Measurements from ENCODE around the gene PPP3R1.
A peak's percentile ranks its signal among the peaks of the same experiment; 100 is the strongest.

The PPP3R1 gene

GRCh38 chr2:68226794-68227193 is 25.5 kb downstream of the PPP3R1 start:
- TF ChIP-seq CTCF (IDR thresholded peaks at IDR 0.05; ENCODE audit: low read depth, low read length, poor library complexity, severe bottlenecking): no peak
- TF ChIP-seq EZH2phosphoT487 (IDR thresholded peaks at IDR 0.05; ENCODE audit: borderline replicate concordance, low read length): no peak
- H3K79me2 ChIP-seq (ENCODE audit: control insufficient read depth, low read length): peaks cover 100% of the 10 kb centered on the region
- no peak overlapping the region for H3K27ac ChIP-seq (ENCODE audit: low read depth, low read length)
- peaks cover 2% of the 10 kb centered on the region; the same call in 1 of the 2 replicates for H3F3A ChIP-seq (ENCODE audit: control insufficient read depth, insufficient read depth)
- H4K20me1 ChIP-seq (ENCODE audit: control insufficient read depth, insufficient read depth, low read depth, low read length): peaks cover 34% of the 10 kb centered on the region
- H3K4me2 ChIP-seq (ENCODE audit: low read length): no peak overlapping the region
- no peaks in the 10 kb centered on the region for H3K9me2 ChIP-seq (replicated peaks; ENCODE audit: control insufficient read depth, low read length)
- H3K4me3 ChIP-seq (ENCODE audit: low read length): no peak overlapping the region
- H3K9me3 ChIP-seq (ENCODE audit: control insufficient read depth, insufficient read depth, low read length): no peaks in the 10 kb centered on the region; the same call in 1 of the 2 replicates
- H3K4me1 ChIP-seq (ENCODE audit: control insufficient read depth, low read length): peaks cover 15% of the 10 kb centered on the region
- no peaks in the 10 kb centered on the region for H3K27me3 ChIP-seq (ENCODE audit: control insufficient read depth, low read length)
- H3K36me3 ChIP-seq (ENCODE audit: control insufficient read depth, low read length): peaks cover 61% of the 10 kb centered on the region

GRCh38 chr2:68225119-68225632 is 27.2 kb downstream of the PPP3R1 start:
- H3K4me2 ChIP-seq (ENCODE audit: low read length): no peak overlapping the region
- H3K9me3 ChIP-seq (ENCODE audit: control insufficient read depth, insufficient read depth, low read length): no peaks in the 10 kb centered on the region; the same call in 1 of the 2 replicates
- no peaks in the 10 kb centered on the region for H3K9me2 ChIP-seq (replicated peaks; ENCODE audit: control insufficient read depth, low read length)
- H3K27me3 ChIP-seq (ENCODE audit: control insufficient read depth, low read length): no peaks in the 10 kb centered on the region
- H3K79me2 ChIP-seq (ENCODE audit: control insufficient read depth, low read length): peaks cover 100% of the 10 kb centered on the region
- peaks cover 58% of the 10 kb centered on the region for H3K36me3 ChIP-seq (ENCODE audit: control insufficient read depth, low read length)
- no peak overlapping the region for H3K27ac ChIP-seq (ENCODE audit: low read depth, low read length)
- peaks cover 12% of the 10 kb centered on the region for H3K4me1 ChIP-seq (ENCODE audit: control insufficient read depth, low read length)
- H4K20me1 ChIP-seq (ENCODE audit: control insufficient read depth, insufficient read depth, low read depth, low read length): peaks cover 31% of the 10 kb centered on the region
- TF ChIP-seq CTCF (IDR thresholded peaks at IDR 0.05; ENCODE audit: low read depth, low read length, poor library complexity, severe bottlenecking) (peak; percentile 31), EZH2phosphoT487 (IDR thresholded peaks at IDR 0.05; ENCODE audit: borderline replicate concordance, low read length) (no peak)
- no peak overlapping the region for H3K4me3 ChIP-seq (ENCODE audit: low read length)
- H3F3A ChIP-seq (ENCODE audit: control insufficient read depth, insufficient read depth): peaks cover 2% of the 10 kb centered on the region; the same call in 1 of the 2 replicates

GRCh38 chr2:68223419-68223818 is 28.9 kb downstream of the PPP3R1 start:
- H3K27ac ChIP-seq (ENCODE audit: low read depth, low read length): no peak overlapping the region
- peaks cover 61% of the 10 kb centered on the region for H3K36me3 ChIP-seq (ENCODE audit: control insufficient read depth, low read length)
- H3K9me2 ChIP-seq (replicated peaks; ENCODE audit: control insufficient read depth, low read length): no peaks in the 10 kb centered on the region
- peaks cover 24% of the 10 kb centered on the region for H4K20me1 ChIP-seq (ENCODE audit: control insufficient read depth, insufficient read depth, low read depth, low read length)
- TF ChIP-seq CTCF (IDR thresholded peaks at IDR 0.05; ENCODE audit: low read depth, low read length, poor library complexity, severe bottlenecking) (no peak), EZH2phosphoT487 (IDR thresholded peaks at IDR 0.05; ENCODE audit: borderline replicate concordance, low read length) (no peak)
- peaks cover 100% of the 10 kb centered on the region for H3K79me2 ChIP-seq (ENCODE audit: control insufficient read depth, low read length)
- peaks cover 20% of the 10 kb centered on the region for H3K4me1 ChIP-seq (ENCODE audit: control insufficient read depth, low read length)
- H3K9me3 ChIP-seq (ENCODE audit: control insufficient read depth, insufficient read depth, low read length): no peaks in the 10 kb centered on the region; the same call in 1 of the 2 replicates
- H3K4me3 ChIP-seq (ENCODE audit: low read length): no peak overlapping the region
- H3K27me3 ChIP-seq (ENCODE audit: control insufficient read depth, low read length): no peaks in the 10 kb centered on the region
- no peak overlapping the region for H3K4me2 ChIP-seq (ENCODE audit: low read length)
- no peaks in the 10 kb centered on the region; the same call in 1 of the 2 replicates for H3F3A ChIP-seq (ENCODE audit: control insufficient read depth, insufficient read depth)

Measured in DOHH2 (cell line).